Central memory CD4-positive, alpha-beta T cell (primary cell): Measurements from ENCODE around the gene B3GAT1.

ENCODE experiments used
- DNase-seq: peaks from one replicate; pipeline ENCODE4 v3.0.0; 2022

The B3GAT1 gene

DNA sequence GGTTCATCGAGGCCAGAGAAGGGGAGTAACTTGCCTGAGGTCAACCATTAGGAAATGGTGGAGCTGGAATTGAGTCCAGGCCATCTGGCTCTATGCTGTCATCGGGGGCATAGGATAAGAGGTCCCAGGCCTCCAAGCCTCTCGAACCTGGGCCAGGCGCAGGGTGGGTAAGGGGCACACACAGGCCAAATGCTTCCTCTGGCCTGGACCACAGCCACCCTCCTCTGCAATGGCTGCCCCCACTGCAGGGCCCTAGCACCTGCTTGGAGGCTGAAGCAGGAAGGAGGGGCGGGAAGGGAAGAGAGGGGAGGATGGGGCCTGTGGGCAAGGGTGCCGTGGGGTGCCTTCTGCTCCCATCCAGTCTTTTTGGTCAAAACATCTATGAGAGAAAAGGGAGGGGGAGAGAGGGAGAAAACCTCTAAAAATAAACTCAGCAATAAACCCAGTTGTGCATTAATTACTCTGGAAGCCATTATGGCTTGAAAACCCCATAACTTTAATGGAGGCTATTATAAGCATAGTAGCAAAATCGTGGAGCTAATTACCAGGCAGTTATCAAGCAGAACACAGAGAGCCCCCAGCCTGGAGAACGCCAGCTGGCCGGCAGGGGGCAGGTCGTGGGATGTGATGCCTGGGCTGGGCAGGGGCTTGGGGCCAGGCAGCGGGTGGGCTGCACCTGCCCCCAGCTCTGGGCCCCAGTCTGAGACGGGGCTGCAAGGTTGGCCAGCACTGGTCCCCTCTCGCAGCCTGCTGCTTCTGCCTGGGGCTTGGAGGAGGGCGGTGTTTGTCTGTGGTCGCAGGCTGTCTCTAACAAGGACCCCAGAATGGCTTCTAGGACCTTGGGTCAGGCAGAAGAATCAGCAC, 21.1 kb downstream of the B3GAT1 start:
- DNase-seq = no peak

GRCh38 chr11:134389464-134390180, 22.4 kb downstream of the B3GAT1 start:
- no peak for DNase-seq

- no peak for DNase-seq
These were observed 23.5 kb downstream of the B3GAT1 start for GRCh38 chr11:134388590-134388989.

DNA sequence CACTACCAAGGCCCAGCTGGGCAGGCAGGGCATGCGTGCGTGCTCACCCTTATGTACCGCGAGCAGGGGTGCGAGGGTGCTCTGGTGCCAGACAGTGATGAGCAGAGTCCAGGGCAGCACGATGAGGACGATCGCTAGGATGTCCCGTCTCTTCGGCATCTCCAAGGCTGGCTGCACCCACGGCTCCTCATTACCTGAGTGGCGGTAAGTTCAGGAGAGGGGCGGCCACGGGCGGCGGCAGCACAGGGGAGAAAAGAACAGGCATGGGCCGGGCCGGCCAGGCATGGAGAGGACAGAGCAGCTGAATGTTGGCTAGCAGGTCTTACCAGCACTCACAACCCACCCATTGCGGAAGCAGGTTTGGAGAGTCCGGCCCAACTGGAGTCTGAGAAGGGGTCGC, 24.5 kb downstream of the B3GAT1 start:
- DNase-seq = no peak

- DNase-seq = no peak
These were observed 25.1 kb downstream of the B3GAT1 start for GRCh38 chr11:134386945-134387344.

DNA sequence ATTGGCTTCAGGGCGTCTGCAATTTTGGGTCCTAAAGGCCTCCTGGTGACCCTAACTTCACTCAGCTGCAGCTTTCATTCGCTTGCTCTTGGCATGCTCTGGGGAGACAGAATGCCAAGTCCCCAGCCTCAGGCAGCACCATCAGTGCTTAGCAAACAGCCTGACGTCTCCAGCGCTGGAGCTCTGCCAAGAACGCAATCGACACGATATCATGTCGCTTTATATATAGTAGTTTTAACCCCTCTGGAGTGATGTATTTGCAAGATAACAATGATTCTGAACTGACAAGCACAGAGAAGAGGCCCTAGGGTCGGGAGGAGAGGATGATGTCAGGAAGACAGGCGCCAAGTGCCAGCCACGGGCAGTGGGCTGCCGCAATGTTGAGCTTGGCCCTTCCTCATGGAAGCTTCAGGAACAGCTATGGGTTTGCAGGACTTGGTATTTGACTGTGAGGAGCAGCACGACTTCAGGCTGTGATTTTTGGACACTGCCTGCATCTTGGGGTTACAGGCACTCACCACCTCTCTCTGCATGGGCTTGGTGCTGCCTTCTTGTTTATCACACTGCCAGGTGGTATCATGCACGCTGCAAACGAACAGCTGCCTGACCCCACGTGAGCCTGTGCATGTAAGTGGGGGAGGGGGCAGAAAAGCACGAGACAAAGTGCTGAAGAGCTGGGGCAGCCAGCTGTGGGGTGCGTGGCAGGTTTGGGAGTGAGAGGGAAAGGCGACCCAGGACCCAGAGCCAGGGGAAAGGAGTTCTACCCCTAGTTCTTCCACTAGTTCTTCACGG, 26.1 kb downstream of the B3GAT1 start:
- no peak for DNase-seq

DNA sequence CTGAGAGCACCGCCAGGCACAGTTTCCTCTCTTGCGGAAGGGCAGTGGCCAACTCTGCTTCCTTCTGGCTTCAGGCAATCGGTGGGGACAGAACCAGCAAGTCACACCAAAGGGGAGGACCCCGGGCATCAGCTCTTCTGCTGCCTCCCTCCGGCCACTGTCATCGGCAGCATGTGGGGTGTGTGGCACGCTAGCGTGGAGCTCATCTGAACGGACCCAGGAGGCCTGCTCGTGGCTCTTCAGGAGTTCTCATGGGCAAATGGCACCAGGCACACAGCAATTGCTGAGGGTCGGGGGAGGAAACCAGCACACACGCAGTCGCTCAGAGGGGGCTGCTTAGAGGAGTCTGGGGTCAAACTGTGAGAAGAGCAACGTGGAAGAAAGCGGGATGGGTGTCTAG, 26.9 kb downstream of the B3GAT1 start:
- DNase-seq = no peak

DNA sequence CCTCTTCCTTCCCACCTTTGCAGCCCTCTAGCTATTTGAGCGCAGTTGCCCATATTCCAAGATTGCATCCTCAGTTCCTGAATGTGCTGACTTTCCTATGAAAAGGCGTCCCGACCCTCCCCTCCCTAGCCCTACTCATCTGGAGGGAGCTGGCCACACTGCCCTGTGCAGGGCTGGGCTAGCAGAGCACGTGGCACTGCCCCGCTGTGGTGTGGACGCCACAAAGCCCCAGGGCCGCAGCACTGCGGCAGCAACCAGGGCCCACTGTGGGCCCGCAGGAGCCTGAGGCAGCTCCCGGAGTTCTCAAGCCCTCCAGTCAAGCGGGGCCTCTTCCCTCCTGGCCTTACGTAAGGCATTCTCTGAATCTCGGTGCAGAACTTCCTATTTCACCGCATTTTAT, 27.6 kb downstream of the B3GAT1 start:
- DNase-seq = no peak

- DNase-seq = no peak
These were observed 28.3 kb downstream of the B3GAT1 start for GRCh38 chr11:134383576-134384221.

DNA sequence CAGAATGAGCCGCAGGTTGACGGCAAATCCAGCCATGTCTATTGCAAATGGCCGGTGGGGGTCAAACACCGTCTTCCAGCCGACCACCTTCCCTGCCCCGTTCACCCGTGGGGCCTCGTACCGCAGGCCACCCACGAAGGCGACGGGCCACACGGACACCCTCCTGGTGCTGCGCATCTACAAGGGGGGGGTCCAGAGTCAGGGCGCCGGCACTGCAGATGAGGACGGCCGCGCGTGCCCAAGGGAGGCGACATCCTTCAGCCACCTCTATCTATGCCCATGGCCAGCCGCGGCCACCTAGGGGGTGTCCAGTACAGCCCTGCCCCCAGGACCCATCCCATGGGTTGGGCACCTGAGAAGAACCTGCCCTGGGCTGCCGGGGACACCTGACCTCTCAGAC, 29.2 kb downstream of the B3GAT1 start:
- no peak for DNase-seq

DNA sequence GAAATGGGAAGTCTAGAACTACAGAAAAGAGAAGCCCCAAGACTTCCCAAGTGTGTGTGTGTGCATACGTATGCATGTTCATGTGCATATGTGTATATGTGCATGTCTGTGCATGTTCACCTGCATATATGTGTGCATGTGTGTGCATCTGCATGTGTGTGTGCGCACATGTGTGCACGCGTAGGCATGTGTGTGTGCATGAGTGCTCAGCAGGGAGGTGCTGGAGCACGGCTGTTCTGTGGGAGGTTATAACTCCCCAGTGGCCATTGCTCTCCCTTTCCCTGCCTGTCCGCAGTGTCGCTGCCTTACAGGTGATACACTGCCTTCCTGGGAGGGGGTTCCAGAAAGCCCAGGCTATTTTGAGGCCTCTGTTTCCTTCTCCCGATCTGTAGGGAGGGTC, 29.8 kb downstream of the B3GAT1 start:
- DNase-seq = no peak

DNA sequence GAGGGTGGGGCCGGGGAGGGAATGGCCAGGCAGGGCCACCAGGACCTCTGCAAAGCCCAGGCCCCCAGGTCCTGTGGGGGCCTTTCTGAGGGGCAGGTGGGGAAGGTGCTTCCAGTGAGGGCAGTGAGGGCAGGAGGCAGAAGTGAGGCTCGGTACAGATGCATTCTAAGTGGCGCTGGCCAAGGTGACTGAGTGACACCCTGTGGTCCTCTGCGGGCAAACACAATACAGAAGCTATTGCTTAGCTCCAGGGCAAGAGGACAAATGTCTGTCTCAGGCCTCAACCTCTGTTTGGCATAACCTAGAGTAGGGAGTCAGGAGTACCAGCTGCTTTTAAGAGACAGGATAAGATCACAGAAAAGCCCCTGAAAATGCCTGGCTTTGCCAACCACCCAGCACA, 31.3 kb downstream of the B3GAT1 start:
- no peak for DNase-seq

- no peak for DNase-seq
These were observed 31.8 kb downstream of the B3GAT1 start for GRCh38 chr11:134380229-134380628.

GRCh38 chr11:134379241-134379640, 32.8 kb downstream of the B3GAT1 start:
- no peak for DNase-seq

- no peak for DNase-seq
These were observed 34.2 kb downstream of the B3GAT1 start for GRCh38 chr11:134377876-134378275.

GRCh38 chr11:134376150-134376921, 35.7 kb downstream of the B3GAT1 start:
- no peak for DNase-seq

GRCh38 chr11:134374891-134375550, 37.0 kb downstream of the B3GAT1 start:
- no peak for DNase-seq

GRCh38 chr11:134374171-134374570, 37.9 kb downstream of the B3GAT1 start:
- DNase-seq = no peak

DNA sequence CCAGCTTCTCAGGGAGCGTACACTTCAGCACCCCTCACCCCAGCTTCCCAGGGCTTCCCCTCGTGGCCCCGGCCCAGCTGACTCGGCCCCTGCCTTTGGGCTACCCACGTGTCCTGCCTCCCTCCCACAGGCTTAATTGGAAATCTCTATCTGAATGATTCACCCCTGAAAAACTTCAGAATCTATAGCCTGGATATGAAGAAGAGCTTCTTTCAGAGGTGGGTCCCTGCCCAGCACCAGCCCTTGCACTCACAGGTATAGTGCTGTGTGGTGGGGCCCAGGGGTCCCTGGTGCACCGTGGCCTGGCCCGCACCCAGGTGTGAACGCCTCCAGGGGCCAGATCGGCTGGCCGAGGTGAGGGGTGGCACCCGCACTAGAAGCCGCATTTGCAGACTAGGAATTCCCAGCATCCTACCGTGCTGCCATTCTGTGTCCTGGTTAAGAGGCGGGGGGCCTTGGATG, 38.4 kb downstream of the B3GAT1 start:
- no peak for DNase-seq

- DNase-seq = no peak
These were observed 39.1 kb downstream of the B3GAT1 start for GRCh38 chr11:134372961-134373360.

DNA sequence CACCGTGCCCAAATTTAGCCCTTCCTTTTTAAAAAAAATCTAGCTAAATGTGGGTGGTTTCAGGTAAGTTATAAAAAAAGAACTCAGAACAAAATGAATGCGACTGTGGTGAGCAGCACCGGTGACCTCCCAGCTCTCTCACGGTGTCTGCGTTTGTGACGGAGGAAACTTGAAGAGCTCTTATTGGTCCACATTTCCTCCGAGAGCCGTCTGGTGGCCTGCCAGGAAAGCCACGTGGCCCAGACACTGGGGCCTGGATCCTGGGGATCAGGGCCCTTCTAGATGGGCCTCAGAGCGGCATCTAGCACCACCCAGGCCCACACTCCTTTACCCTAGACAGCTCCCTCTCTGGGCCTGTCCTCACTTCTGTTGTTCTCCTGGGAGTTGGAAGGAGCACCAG, 39.5 kb downstream of the B3GAT1 start:
- DNase-seq = no peak
